ENCODE results near the gene GARIN5A.

GRCh38 chr19:50500060-50500752 lies 23.6 kb upstream of the GARIN5A start:
- TF ChIP-seq CTCF (optimal IDR thresholded peaks at IDR 0.05 in 1 of 3, IDR thresholded peaks at IDR 0.05 in 1 of 3, conservative IDR thresholded peaks at IDR 0.05 in 1 of 3; ENCODE audit: extremely low read depth in 1 of 3, insufficient read depth in 2 of 3, low read length in 3 of 3) (peak in 1 of 3 experiments; percentile 26), EZH2 (IDR thresholded peaks at IDR 0.05; ENCODE audit: low read length) (no peak)
